Choroid plexus epithelial cell (primary cell): Measurements from ENCODE around the gene HSPB9.

Experiments
- DNase-seq: peaks from one replicate; pipeline ENCODE4 v3.0.0-alpha.2; 2010; ENCODE audit warnings: low read depth
- H3K4me3 ChIP-seq: 2 replicates; pipeline ENCODE4 v1.5.1; 2011; ENCODE audit warnings: low read depth, mild to moderate bottlenecking, control low read depth, low read length, moderate library complexity
- CTCF ChIP-seq: conservative IDR thresholded peaks from 2 replicates; pipeline ENCODE4 v1.5.1; 2011; ENCODE audit warnings: low read depth, mild to moderate bottlenecking, control low read depth, inconsistent platforms, low read length, moderate library complexity

Gene HSPB9

GRCh38 chr17:42122371-42123303 lies at the start of gene HSPB9:
Gene HSPB9 (plus strand): TSS chr17:42122804. CDS start chr17:42122851, 47 bp downstream.
- no peak for TF ChIP-seq CTCF
- no peak within 1 kb of the TSS for H3K4me3 ChIP-seq
- no peak for DNase-seq

GRCh38 chr17:42075789-42076188 lies 46.8 kb upstream of the HSPB9 start:
- no peak for TF ChIP-seq CTCF
- no peak for DNase-seq
- H3K4me3 ChIP-seq: no peak overlapping the region

- H3K4me3 ChIP-seq: no peak overlapping the region
- DNase-seq: no peak
- no peak for TF ChIP-seq CTCF
Measured at GRCh38 chr17:42076797-42077559, 45.6 kb upstream of the HSPB9 start.

GRCh38 chr17:42077755-42078154 lies 44.8 kb upstream of the HSPB9 start:
- TF ChIP-seq CTCF: no peak

GRCh38 chr17:42078396-42079043 lies 44.1 kb upstream of the HSPB9 start:
- no peak for DNase-seq
- TF ChIP-seq CTCF: no peak
- no peak overlapping the region for H3K4me3 ChIP-seq

More at GRCh38 chr17:42077755-42078154, 44.8 kb upstream of the HSPB9 start:
- DNase-seq: no peak
- no peak overlapping the region for H3K4me3 ChIP-seq

GRCh38 chr17:42079541-42079940 lies 43.1 kb upstream of the HSPB9 start:
- no peak for TF ChIP-seq CTCF
- H3K4me3 ChIP-seq: no peak overlapping the region
- no peak for DNase-seq
